Keratinocyte (primary cell): ENCODE results near the gene CLDN1. TPM values are rescaled to one million over a fixed set of nuclear protein-coding genes. Genes with fewer than 3 reads are reported as not detected.

Experiments
- DNase-seq: peaks from one replicate; pipeline ENCODE4 v3.0.0-alpha.2; 2011; ENCODE audit warnings: low read depth, missing footprints, low spot score
- FAIRE-seq: peaks from 2 replicates; lab custom pipeline; 2011; peaks lifted over from hg19 to GRCh38; lab: Jason Lieb, UNC
- H2AFZ ChIP-seq: 2 replicates; pipeline ENCODE4 v1.6.0; 2012; ENCODE audit warnings: low read length, control low read depth, inconsistent platforms; ENCODE audit not compliant: control insufficient read depth
- H3K27ac ChIP-seq: 2 replicates; pipeline ENCODE4 v1.5.1; 2011; ENCODE audit warnings: low read length; ENCODE audit not compliant: control insufficient read depth, insufficient read depth
- H3K27me3 ChIP-seq: 3 replicates; pipeline ENCODE4 v1.6.0; 2011; ENCODE audit warnings: low read length; ENCODE audit not compliant: control insufficient read depth, insufficient read depth; ENCODE audit errors: extremely low read depth
- H3K36me3 ChIP-seq, 2 experiments: 2 replicates in 1 of 2; 3 replicates in 1 of 2; pipeline ENCODE4 v1.5.1; 2011; ENCODE audit warnings: low read length in 2 of 2, mild to moderate bottlenecking in 1 of 2; ENCODE audit not compliant: control insufficient read depth in 2 of 2, insufficient read depth in 2 of 2; ENCODE audit errors: extremely low read depth in 1 of 2
- H3K4me1 ChIP-seq: 3 replicates; pipeline ENCODE4 v1.5.1; 2011; ENCODE audit warnings: low read length; ENCODE audit not compliant: control insufficient read depth, insufficient read depth; ENCODE audit errors: extremely low read depth
- H3K4me2 ChIP-seq: 3 replicates; pipeline ENCODE4 v1.6.0; 2011; ENCODE audit warnings: low read depth, low read length; ENCODE audit not compliant: control insufficient read depth, insufficient read depth; ENCODE audit errors: extremely low read depth
- H3K4me3 ChIP-seq, 3 experiments: fragments of 200-600 bp in 1 of 3; sonication (generic) in 1 of 3; 2 replicates in 2 of 3; 3 replicates in 1 of 3; pipeline ENCODE4 v1.5.1; 2011 to 2016; ENCODE audit warnings: low read length in 3 of 3, mild to moderate bottlenecking in 3 of 3, control low read depth in 2 of 3, inconsistent platforms in 1 of 3, low read depth in 1 of 3, mixed read lengths in 1 of 3, mixed run types in 1 of 3, moderate library complexity in 1 of 3; ENCODE audit not compliant: control insufficient read depth in 2 of 3, insufficient read depth in 2 of 3; ENCODE audit errors: extremely low read depth in 1 of 3
- H3K79me2 ChIP-seq: 2 replicates; pipeline ENCODE4 v1.6.0; 2012; ENCODE audit warnings: low read length; ENCODE audit not compliant: control insufficient read depth, insufficient read depth
- H3K9ac ChIP-seq: 3 replicates; pipeline ENCODE4 v1.6.0; 2011; ENCODE audit warnings: low read length; ENCODE audit not compliant: control insufficient read depth, insufficient read depth; ENCODE audit errors: extremely low read depth
- H3K9me1 ChIP-seq: 3 replicates; pipeline ENCODE4 v1.6.0; 2011; ENCODE audit warnings: low read length; ENCODE audit not compliant: control insufficient read depth, insufficient read depth; ENCODE audit errors: extremely low read depth
- H3K9me3 ChIP-seq: 2 replicates; pipeline ENCODE4 v1.5.1; 2012; ENCODE audit warnings: low read depth, low read length; ENCODE audit not compliant: control insufficient read depth
- H4K20me1 ChIP-seq: 3 replicates; pipeline ENCODE4 v1.6.0; 2011; ENCODE audit warnings: low read length; ENCODE audit not compliant: control insufficient read depth, insufficient read depth; ENCODE audit errors: extremely low read depth
- EZH2 ChIP-seq: IDR thresholded peaks from one replicate; pipeline ENCODE4 v1.6.1; 2012; ENCODE audit warnings: inconsistent platforms, mild to moderate bottlenecking, low read length, moderate library complexity
- dilution Hi-C: fragments of 300-500 bp; cut with MboI; formaldehyde crosslinking; loops from one replicate; pipeline ENCODE4 v1.7.0; 2020; ENCODE audit warnings: low sequenced_read_pairs; ENCODE audit not compliant: extremely low pct_ligation_motif_present
- polyA plus RNA-seq, 5 experiments: library from polyadenylated mRNA; depleted of rRNA in 3 of 5; stranded (reverse) in 3 of 5; stranded (forward) in 1 of 5; unstranded in 1 of 5; fragments of >200 nt; gene quantifications; 1 replicate in 1 of 5; 2 replicates in 3 of 5; 3 replicates in 1 of 5; pipeline versions ENCODE4 v1.2.1 to v1.2.3, GENCODE V29; 2011 to 2012; ENCODE audit warnings: missing spikeins in 2 of 5, low read depth in 1 of 5, low replicate concordance in 1 of 5
- TF ChIP-seq, protein P1 (sequence below), 3 experiments: IDR thresholded peaks in 1 of 3; conservative IDR thresholded peaks in 1 of 3; optimal IDR thresholded peaks in 1 of 3; 2 replicates in 2 of 3; 3 replicates in 1 of 3; pipeline versions ENCODE3 to v1.5.1; 2011; ENCODE audit warnings: low read length in 3 of 3, mild to moderate bottlenecking in 3 of 3, moderate library complexity in 2 of 3, control low read depth in 1 of 3, inconsistent platforms in 1 of 3; ENCODE audit not compliant: insufficient read depth in 2 of 3; ENCODE audit errors: extremely low read depth in 1 of 3

Gene CLDN1
- polyA plus RNA-seq, 1 donor (not counting 4 experiments of a cell fraction or from before 2014, with no cell fraction given): 218 TPM

DNA sequence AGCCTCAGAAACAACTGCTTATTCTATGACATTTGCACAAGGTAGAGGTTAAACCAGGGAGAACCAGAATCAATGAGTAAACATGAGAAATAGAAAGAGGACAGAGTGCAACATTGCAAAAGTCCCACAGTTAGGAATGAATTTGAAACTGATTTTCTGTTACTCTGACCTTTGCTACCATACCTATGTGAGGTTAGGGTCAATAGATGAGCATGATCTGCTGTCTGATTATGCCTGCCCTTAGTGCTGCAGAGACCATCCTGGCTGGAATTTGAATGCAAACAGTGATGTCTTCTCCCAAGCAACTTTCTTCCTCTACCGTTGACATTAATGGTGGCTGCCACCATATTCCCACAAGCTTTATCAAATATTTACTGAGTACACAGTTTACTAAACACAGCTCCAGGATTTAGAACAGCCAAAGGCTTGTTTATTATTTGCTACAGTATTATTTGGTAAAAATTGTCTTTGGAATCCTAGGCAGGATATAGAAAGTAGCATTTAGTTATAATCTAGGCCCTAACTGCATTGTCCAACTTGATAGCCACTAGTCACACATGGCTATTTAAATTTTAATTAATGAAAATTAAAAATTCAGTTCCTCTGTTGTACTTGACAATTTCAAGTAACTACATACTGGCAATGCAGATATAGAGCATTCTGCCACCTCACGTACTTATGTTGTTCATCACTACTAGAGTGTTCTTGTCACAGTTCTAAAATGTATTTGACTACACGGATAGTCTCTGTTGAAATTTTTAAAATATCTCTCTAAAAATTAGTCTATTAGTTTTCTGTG is 8.9 kb upstream of the CLDN1 start:
- Histone ChIP-seq H3K9me1 (no peaks in the 10 kb centered on the region), H3K27ac (no peak overlapping the region), H3K4me3 (no peak overlapping the region), H3K79me2 (no peaks in the 10 kb centered on the region), H3K9ac (no peak overlapping the region), H3K36me3 (no peaks in the 10 kb centered on the region), H3K27me3 (no peaks in the 10 kb centered on the region), H3K9me3 (no peaks in the 10 kb centered on the region), H2AFZ (no peak overlapping the region), H4K20me1 (no peaks in the 10 kb centered on the region), H3K4me1 (peaks cover 19% of the 10 kb centered on the region), H3K4me2 (no peak overlapping the region)
- no peak for TF ChIP-seq EZH2
- TF ChIP-seq, protein P1, sequence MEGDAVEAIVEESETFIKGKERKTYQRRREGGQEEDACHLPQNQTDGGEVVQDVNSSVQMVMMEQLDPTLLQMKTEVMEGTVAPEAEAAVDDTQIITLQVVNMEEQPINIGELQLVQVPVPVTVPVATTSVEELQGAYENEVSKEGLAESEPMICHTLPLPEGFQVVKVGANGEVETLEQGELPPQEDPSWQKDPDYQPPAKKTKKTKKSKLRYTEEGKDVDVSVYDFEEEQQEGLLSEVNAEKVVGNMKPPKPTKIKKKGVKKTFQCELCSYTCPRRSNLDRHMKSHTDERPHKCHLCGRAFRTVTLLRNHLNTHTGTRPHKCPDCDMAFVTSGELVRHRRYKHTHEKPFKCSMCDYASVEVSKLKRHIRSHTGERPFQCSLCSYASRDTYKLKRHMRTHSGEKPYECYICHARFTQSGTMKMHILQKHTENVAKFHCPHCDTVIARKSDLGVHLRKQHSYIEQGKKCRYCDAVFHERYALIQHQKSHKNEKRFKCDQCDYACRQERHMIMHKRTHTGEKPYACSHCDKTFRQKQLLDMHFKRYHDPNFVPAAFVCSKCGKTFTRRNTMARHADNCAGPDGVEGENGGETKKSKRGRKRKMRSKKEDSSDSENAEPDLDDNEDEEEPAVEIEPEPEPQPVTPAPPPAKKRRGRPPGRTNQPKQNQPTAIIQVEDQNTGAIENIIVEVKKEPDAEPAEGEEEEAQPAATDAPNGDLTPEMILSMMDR (optimal IDR thresholded peaks at IDR 0.05 in 1 of 3, IDR thresholded peaks at IDR 0.05 in 1 of 3, conservative IDR thresholded peaks at IDR 0.05 in 1 of 3; ENCODE audit: extremely low read depth in 1 of 3, insufficient read depth in 2 of 3, low read length in 3 of 3): no peak
- dilution Hi-C loops: no loop called here
- no peak for FAIRE-seq
- DNase-seq: no peak

DNA sequence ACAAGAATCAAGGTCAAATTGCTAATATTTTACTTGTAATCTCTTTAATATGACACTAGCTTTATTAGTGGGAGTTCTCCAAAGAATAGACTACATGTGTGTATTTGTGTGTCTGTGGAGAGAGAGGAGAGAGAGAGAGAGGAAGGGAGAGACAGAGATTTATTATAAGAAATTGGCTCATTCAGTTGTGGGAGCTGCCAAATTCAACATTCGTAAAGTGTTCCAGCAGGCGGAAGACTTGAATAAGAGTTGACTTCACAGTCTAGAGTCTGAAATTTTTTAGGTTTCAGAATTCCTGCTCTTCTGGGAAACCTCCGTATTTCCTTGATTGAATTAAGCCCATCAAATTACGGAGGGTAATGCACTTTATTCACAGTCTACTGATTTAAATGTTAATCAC is 4.7 kb upstream of the CLDN1 start:
- peaks cover 1% of the 10 kb centered on the region for H3K79me2 ChIP-seq
- peaks cover 35% of the 10 kb centered on the region for H3K4me1 ChIP-seq
- FAIRE-seq (no peak), DNase-seq (no peak)
- no peaks in the 10 kb centered on the region for H3K27me3 ChIP-seq
- no peak overlapping the region for H3K27ac ChIP-seq
- no peaks in the 10 kb centered on the region for H3K9me3 ChIP-seq
- no peaks in the 10 kb centered on the region for H4K20me1 ChIP-seq
- TF ChIP-seq EZH2: no peak
- TF ChIP-seq, protein P1 (optimal IDR thresholded peaks at IDR 0.05 in 1 of 3, IDR thresholded peaks at IDR 0.05 in 1 of 3, conservative IDR thresholded peaks at IDR 0.05 in 1 of 3; ENCODE audit: extremely low read depth in 1 of 3, insufficient read depth in 2 of 3, low read length in 3 of 3): no peak
- dilution Hi-C loops: no loop called here
- H3K9me1 ChIP-seq: no peaks in the 10 kb centered on the region
- H3K4me2 ChIP-seq: peak overlapping the region; percentile 86
- H2AFZ ChIP-seq: peak overlapping the region; percentile 38
- H3K4me3 ChIP-seq: no peak overlapping the region
- no peak overlapping the region for H3K9ac ChIP-seq
- H3K36me3 ChIP-seq: no peaks in the 10 kb centered on the region
